ENCODE results near the gene KCTD20.

DNA sequence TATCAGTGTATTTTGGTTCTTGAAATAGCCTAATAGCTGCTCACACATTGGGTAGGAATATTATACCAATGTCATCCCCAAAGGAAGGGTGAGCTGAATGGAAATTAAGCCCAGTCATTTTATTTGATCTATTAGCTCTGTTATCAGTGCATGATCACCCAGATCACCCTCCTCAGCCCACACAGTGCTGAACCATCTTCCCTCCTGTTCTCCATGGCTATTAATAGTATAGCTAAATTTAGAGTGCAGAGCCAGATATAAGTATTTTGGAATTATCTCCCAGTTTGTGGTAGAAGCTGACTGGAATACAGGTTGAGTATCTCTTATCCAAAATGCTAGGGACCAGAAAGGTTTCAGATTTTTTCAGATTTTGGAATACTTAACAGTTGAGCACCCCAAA is 45.4 kb downstream of the KCTD20 start:
- TF ChIP-seq POLR2A (IDR thresholded peaks at IDR 0.05; ENCODE audit: low read depth) (no peak), POLR2AphosphoS5 (IDR thresholded peaks at IDR 0.05) (no peak), EP300 (IDR thresholded peaks at IDR 0.05) (no peak)
- TF ChIP-seq, protein P1, sequence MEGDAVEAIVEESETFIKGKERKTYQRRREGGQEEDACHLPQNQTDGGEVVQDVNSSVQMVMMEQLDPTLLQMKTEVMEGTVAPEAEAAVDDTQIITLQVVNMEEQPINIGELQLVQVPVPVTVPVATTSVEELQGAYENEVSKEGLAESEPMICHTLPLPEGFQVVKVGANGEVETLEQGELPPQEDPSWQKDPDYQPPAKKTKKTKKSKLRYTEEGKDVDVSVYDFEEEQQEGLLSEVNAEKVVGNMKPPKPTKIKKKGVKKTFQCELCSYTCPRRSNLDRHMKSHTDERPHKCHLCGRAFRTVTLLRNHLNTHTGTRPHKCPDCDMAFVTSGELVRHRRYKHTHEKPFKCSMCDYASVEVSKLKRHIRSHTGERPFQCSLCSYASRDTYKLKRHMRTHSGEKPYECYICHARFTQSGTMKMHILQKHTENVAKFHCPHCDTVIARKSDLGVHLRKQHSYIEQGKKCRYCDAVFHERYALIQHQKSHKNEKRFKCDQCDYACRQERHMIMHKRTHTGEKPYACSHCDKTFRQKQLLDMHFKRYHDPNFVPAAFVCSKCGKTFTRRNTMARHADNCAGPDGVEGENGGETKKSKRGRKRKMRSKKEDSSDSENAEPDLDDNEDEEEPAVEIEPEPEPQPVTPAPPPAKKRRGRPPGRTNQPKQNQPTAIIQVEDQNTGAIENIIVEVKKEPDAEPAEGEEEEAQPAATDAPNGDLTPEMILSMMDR (IDR thresholded peaks at IDR 0.05) = no peak
